Measurements from ENCODE around the gene XPOT. TPM values are rescaled to one million over a fixed set of nuclear protein-coding genes. Genes with fewer than 3 reads are reported as not detected.
A peak's percentile ranks its signal among the peaks of the same experiment; 100 is the strongest.

Gene XPOT
- total and polyA plus RNA-seq, 2 donors (not counting 1 experiment from before 2014, with no cell fraction given) = 11.7 to 48.8 TPM

- no peak within 1 kb of the TSS for H3K27ac Mint-ChIP-seq
- H3K4me2 ChIP-seq (replicated peaks; ENCODE audit: low read depth, low read length, poor library complexity, severe bottlenecking) = peak within 1 kb of the TSS; percentile 62
- peaks cover 6% of the 10 kb centered on the region for H3K4me1 Mint-ChIP-seq
- peak within 1 kb of the TSS; percentile 64 for H3K4me3 Mint-ChIP-seq
- CTCF ChIA-PET = interaction anchor here (1.6 kb wide), 1 partner anchor 9 kb away, joined by 3 read pairs; no protein-coding TSS in a partner anchor
- H4K20me1 ChIP-seq (ENCODE audit: control insufficient read depth, insufficient read depth, low read length, poor library complexity, severe bottlenecking) = no peaks in the 10 kb centered on the region
- 8% methylated on average over 66 of the region's 66 CpGs for WGBS (ENCODE audit: insufficient coverage)
- ATAC-seq (ENCODE audit: low read depth) = no peak
- H3K79me2 ChIP-seq (ENCODE audit: control insufficient read depth, insufficient read depth, low read length) = no peaks in the 10 kb centered on the region
- peaks cover 3 to 11% of the 10 kb centered on the region in 2 donors for H3K4me1 ChIP-seq (ENCODE audit: control insufficient read depth in 2 of 2, insufficient read depth in 2 of 2, low read length in 2 of 2)
- TF ChIP-seq CTCF (IDR thresholded peaks at IDR 0.05) (no peak), EZH2 (IDR thresholded peaks at IDR 0.05; ENCODE audit: borderline replicate concordance, insufficient read depth, low read depth, low read length, poor library complexity, severe bottlenecking) (no peak)
- no peak within 1 kb of the TSS for H3K27ac ChIP-seq (ENCODE audit: low read length in 2 of 2)
- H3K9me3 ChIP-seq (ENCODE audit: control extremely low read depth in 1 of 3, control insufficient read depth in 2 of 3, insufficient read depth in 1 of 3, low read length in 2 of 3) = peaks cover 0 to 14% (median 0%) of the 10 kb centered on the region in 3 donors
- POLR2A ChIA-PET = no interaction called here
- H3K4me3 ChIP-seq (ENCODE audit: control extremely low read depth in 1 of 5, extremely low read depth in 1 of 5, insufficient read depth in 1 of 5, low read depth in 2 of 5, low read length in 4 of 5) = peak within 1 kb of the TSS in 2 of 5 experiments; percentile 12 to 23
- intact Hi-C loops (cut with micrococcal nuclease) = no loop called here
- DNase-seq = peak; percentile 16
- H3K9me3 Mint-ChIP-seq (ENCODE audit: insufficient read depth) = no peaks in the 10 kb centered on the region
- H2AFZ ChIP-seq (ENCODE audit: insufficient read depth, low read depth, low read length, poor library complexity, severe bottlenecking) = peak within 1 kb of the TSS; percentile 49
- no peak within 1 kb of the TSS for H3K9ac ChIP-seq (ENCODE audit: low read length)
- H3K27me3 ChIP-seq (replicated peaks in 1 of 4; ENCODE audit: control extremely low read depth in 1 of 4, control insufficient read depth in 3 of 4, insufficient read depth in 4 of 4, low read length in 3 of 4) = peaks cover 0 to 33% (median 12%) of the 10 kb centered on the region in 4 experiments
- peaks cover 27% of the 10 kb centered on the region for H3K27me3 Mint-ChIP-seq
- no peaks in the 10 kb centered on the region for H3K36me3 ChIP-seq (replicated peaks in 1 of 2; ENCODE audit: control extremely low read depth in 1 of 2, control insufficient read depth in 1 of 2, extremely low read depth in 1 of 2, insufficient read depth in 2 of 2, low read length in 1 of 2)
These were observed 13.8 kb upstream of the XPOT start, which contains the start of gene C12orf56 for GRCh38 chr12:64390275-64390851. Gene C12orf56 (minus strand): TSS chr12:64390758. CDS start chr12:64390565, 193 bp downstream.

GRCh38 chr12:64392221-64392620 is 12.0 kb upstream of the XPOT start:
- intact Hi-C loops (cut with micrococcal nuclease) = no loop called here
- Mint-ChIP-seq H3K4me1 (peaks cover 6% of the 10 kb centered on the region), H3K4me3 (no peak overlapping the region), H3K27me3 (peaks cover 29% of the 10 kb centered on the region), H3K9me3 (ENCODE audit: insufficient read depth) (no peaks in the 10 kb centered on the region), H3K27ac (no peak overlapping the region)
- peaks cover 3 to 11% of the 10 kb centered on the region in 2 donors for H3K4me1 ChIP-seq (ENCODE audit: control insufficient read depth in 2 of 2, insufficient read depth in 2 of 2, low read length in 2 of 2)
- H3K27me3 ChIP-seq (replicated peaks in 1 of 4; ENCODE audit: control extremely low read depth in 1 of 4, control insufficient read depth in 3 of 4, insufficient read depth in 4 of 4, low read length in 3 of 4) = peaks cover 0 to 33% (median 12%) of the 10 kb centered on the region in 4 experiments
- no peak overlapping the region for H3K9ac ChIP-seq (ENCODE audit: low read length)
- 67% methylated on average over 1 of the region's 3 CpGs for WGBS (ENCODE audit: insufficient coverage)
- ATAC-seq (ENCODE audit: low read depth) = no peak
- POLR2A ChIA-PET = no interaction called here
- CTCF ChIA-PET = no interaction called here
- peaks cover 0 to 14% (median 0%) of the 10 kb centered on the region in 3 donors for H3K9me3 ChIP-seq (ENCODE audit: control extremely low read depth in 1 of 3, control insufficient read depth in 2 of 3, insufficient read depth in 1 of 3, low read length in 2 of 3)
- TF ChIP-seq EZH2 (IDR thresholded peaks at IDR 0.05; ENCODE audit: borderline replicate concordance, insufficient read depth, low read depth, low read length, poor library complexity, severe bottlenecking) = no peak
- TF ChIP-seq CTCF (IDR thresholded peaks at IDR 0.05) = peak; percentile 22
- H3K36me3 ChIP-seq (replicated peaks in 1 of 2; ENCODE audit: control extremely low read depth in 1 of 2, control insufficient read depth in 1 of 2, extremely low read depth in 1 of 2, insufficient read depth in 2 of 2, low read length in 1 of 2) = no peaks in the 10 kb centered on the region
- no peaks in the 10 kb centered on the region for H4K20me1 ChIP-seq (ENCODE audit: control insufficient read depth, insufficient read depth, low read length, poor library complexity, severe bottlenecking)
- H3K4me3 ChIP-seq (ENCODE audit: control extremely low read depth in 1 of 5, extremely low read depth in 1 of 5, insufficient read depth in 1 of 5, low read depth in 2 of 5, low read length in 4 of 5) = no peak overlapping the region
- no peak for DNase-seq
- H2AFZ ChIP-seq (ENCODE audit: insufficient read depth, low read depth, low read length, poor library complexity, severe bottlenecking) = no peak overlapping the region
- no peak overlapping the region for H3K4me2 ChIP-seq (replicated peaks; ENCODE audit: low read depth, low read length, poor library complexity, severe bottlenecking)
- no peak overlapping the region for H3K27ac ChIP-seq (ENCODE audit: low read length in 2 of 2)
- H3K79me2 ChIP-seq (ENCODE audit: control insufficient read depth, insufficient read depth, low read length) = no peaks in the 10 kb centered on the region

All from B cell (primary cell).